Measurements from ENCODE around the gene MXRA8.

- TF ChIP-seq, protein P1, sequence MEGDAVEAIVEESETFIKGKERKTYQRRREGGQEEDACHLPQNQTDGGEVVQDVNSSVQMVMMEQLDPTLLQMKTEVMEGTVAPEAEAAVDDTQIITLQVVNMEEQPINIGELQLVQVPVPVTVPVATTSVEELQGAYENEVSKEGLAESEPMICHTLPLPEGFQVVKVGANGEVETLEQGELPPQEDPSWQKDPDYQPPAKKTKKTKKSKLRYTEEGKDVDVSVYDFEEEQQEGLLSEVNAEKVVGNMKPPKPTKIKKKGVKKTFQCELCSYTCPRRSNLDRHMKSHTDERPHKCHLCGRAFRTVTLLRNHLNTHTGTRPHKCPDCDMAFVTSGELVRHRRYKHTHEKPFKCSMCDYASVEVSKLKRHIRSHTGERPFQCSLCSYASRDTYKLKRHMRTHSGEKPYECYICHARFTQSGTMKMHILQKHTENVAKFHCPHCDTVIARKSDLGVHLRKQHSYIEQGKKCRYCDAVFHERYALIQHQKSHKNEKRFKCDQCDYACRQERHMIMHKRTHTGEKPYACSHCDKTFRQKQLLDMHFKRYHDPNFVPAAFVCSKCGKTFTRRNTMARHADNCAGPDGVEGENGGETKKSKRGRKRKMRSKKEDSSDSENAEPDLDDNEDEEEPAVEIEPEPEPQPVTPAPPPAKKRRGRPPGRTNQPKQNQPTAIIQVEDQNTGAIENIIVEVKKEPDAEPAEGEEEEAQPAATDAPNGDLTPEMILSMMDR (IDR thresholded peaks at IDR 0.05; ENCODE audit: borderline replicate concordance, extremely low read depth, low read length, poor library complexity, severe bottlenecking): no peak
- TF ChIP-seq EZH2 (IDR thresholded peaks at IDR 0.05; ENCODE audit: borderline replicate concordance, low read depth, low read length, severe bottlenecking): no peak
These were observed 19.3 kb upstream of the MXRA8 start for GRCh38 chr1:1377540-1378205.

Measured in DND-41 (cell line).